PC-9 (cell line): Measurements from ENCODE around the gene REV3L.

Experiments
- CTCF ChIP-seq: fragments of 200-600 bp; sonication (generic); conservative IDR thresholded peaks from 2 replicates; pipeline ENCODE4 v1.6.1; 2017; ENCODE audit warnings: mixed run types, antibody characterized with exemption, mild to moderate bottlenecking, moderate library complexity
- EZH2 ChIP-seq: fragments of 200-600 bp; sonication (generic); IDR thresholded peaks from 2 replicates; pipeline ENCODE4 v1.8.0; 2017; ENCODE audit warnings: antibody characterized with exemption, low read depth

DNA sequence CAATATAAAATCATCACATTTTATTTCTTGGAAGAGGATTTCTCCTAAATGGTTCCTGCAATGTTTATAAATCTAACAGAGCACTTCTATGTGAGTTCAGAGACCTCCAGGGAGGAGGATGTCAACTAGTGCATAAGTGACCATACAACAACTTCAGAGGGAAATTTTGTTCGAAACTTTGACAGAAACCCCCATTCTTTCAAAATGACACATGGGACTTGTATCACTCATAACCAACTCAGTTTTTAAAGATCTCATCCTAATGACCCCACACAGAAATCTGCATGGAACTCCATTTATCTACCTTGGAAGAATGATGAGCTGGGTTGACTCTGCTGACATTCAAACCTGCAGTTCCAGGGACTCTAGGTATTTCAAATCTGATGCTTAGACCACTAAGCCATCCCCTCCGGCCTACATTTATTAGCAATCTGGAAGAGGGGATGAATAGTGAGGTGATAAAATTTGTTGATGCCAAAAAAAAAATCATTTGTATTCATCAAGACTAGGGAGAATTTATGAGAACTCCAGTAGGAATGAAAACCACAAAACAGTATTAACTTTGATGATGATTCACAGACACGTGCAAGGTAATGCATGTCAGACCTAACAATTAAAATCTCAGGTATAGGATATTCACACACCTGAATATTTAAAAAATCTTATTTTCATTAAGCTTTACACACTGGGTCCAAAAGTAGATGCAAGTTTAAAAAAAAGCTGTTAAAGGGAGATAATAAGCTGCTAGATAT, 153.0 kb downstream of the REV3L start:
- TF ChIP-seq EZH2 (no peak), CTCF (no peak)
